Measurements from ENCODE around the gene PRKCH. TPM values are rescaled to one million over a fixed set of nuclear protein-coding genes. Genes with fewer than 3 reads are reported as not detected.

PRKCH gene
- total RNA-seq, 1 experiment from 2014 or later = 2.7 TPM

DNA sequence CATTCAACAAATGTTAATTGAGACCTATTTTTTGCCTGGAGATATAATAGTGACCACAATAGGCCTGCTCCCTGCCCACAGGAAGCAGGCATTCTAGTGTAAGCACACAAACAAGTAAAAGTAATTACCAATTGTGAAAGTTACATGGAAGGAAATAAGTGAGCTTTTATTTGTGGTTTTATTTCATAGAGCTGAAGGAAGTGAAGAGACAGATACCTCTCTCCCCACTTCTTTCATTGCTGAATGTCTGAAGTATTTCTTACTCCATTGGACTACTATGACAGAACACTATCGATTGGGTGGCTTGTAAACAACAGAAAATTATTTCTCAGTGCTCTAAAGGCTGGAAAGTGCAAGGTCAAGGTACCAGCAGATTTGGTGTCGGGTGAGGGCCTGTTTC is 183.5 kb downstream of the PRKCH start:
- in situ Hi-C loops (cut with HindIII; ENCODE audit: low pct_unique_long_range_greater_than_20kb, low sequenced_read_pairs) = no loop called here
- Histone ChIP-seq H3K27me3 (ENCODE audit: control insufficient read depth, insufficient read depth, low read length) (no peaks in the 10 kb centered on the region), H3K4me1 (ENCODE audit: control insufficient read depth, insufficient read depth, low read length) (no peaks in the 10 kb centered on the region), H3K9me3 (ENCODE audit: control insufficient read depth, insufficient read depth, low read depth, low read length) (no peaks in the 10 kb centered on the region), H3K36me3 (ENCODE audit: control insufficient read depth, insufficient read depth, low read length) (no peaks in the 10 kb centered on the region), H3K27ac (ENCODE audit: low read length) (no peak overlapping the region), H3K4me3 (ENCODE audit: low read depth in 2 of 2, low read length in 2 of 2) (no peak overlapping the region)
- no TSS peak for BruUV-seq (replicated peaks)
- intact Hi-C loops (cut with micrococcal nuclease; ENCODE audit: unreplicated experiment) = no loop called here
- ATAC-seq (no peak), DNase-seq (ENCODE audit: low read depth, low spot score) (no peak)
- POLR2A ChIA-PET = no interaction called here
- CTCF ChIA-PET = interaction anchor here (0.6 kb wide), 1 partner anchor 332 kb away, joined by 19 read pairs; no protein-coding TSS in a partner anchor
- no peak for TF ChIP-seq POLR2AphosphoS5 (IDR thresholded peaks at IDR 0.05; ENCODE audit: low read depth, low read length)
- TF ChIP-seq, protein P1, sequence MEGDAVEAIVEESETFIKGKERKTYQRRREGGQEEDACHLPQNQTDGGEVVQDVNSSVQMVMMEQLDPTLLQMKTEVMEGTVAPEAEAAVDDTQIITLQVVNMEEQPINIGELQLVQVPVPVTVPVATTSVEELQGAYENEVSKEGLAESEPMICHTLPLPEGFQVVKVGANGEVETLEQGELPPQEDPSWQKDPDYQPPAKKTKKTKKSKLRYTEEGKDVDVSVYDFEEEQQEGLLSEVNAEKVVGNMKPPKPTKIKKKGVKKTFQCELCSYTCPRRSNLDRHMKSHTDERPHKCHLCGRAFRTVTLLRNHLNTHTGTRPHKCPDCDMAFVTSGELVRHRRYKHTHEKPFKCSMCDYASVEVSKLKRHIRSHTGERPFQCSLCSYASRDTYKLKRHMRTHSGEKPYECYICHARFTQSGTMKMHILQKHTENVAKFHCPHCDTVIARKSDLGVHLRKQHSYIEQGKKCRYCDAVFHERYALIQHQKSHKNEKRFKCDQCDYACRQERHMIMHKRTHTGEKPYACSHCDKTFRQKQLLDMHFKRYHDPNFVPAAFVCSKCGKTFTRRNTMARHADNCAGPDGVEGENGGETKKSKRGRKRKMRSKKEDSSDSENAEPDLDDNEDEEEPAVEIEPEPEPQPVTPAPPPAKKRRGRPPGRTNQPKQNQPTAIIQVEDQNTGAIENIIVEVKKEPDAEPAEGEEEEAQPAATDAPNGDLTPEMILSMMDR (IDR thresholded peaks at IDR 0.05) = no peak
- TF ChIP-seq, protein P2, sequence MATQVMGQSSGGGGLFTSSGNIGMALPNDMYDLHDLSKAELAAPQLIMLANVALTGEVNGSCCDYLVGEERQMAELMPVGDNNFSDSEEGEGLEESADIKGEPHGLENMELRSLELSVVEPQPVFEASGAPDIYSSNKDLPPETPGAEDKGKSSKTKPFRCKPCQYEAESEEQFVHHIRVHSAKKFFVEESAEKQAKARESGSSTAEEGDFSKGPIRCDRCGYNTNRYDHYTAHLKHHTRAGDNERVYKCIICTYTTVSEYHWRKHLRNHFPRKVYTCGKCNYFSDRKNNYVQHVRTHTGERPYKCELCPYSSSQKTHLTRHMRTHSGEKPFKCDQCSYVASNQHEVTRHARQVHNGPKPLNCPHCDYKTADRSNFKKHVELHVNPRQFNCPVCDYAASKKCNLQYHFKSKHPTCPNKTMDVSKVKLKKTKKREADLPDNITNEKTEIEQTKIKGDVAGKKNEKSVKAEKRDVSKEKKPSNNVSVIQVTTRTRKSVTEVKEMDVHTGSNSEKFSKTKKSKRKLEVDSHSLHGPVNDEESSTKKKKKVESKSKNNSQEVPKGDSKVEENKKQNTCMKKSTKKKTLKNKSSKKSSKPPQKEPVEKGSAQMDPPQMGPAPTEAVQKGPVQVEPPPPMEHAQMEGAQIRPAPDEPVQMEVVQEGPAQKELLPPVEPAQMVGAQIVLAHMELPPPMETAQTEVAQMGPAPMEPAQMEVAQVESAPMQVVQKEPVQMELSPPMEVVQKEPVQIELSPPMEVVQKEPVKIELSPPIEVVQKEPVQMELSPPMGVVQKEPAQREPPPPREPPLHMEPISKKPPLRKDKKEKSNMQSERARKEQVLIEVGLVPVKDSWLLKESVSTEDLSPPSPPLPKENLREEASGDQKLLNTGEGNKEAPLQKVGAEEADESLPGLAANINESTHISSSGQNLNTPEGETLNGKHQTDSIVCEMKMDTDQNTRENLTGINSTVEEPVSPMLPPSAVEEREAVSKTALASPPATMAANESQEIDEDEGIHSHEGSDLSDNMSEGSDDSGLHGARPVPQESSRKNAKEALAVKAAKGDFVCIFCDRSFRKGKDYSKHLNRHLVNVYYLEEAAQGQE (IDR thresholded peaks at IDR 0.05; ENCODE audit: insufficient read depth in 1 of 2, low read depth in 2 of 2, low read length in 1 of 2) = no peak
- no peak for TF ChIP-seq TCF7L2 (IDR thresholded peaks at IDR 0.05; ENCODE audit: low read depth, low read length)
- TF ChIP-seq SIN3A (IDR thresholded peaks at IDR 0.05; ENCODE audit: borderline replicate concordance, insufficient read depth, low read depth, low read length) = no peak

DNA sequence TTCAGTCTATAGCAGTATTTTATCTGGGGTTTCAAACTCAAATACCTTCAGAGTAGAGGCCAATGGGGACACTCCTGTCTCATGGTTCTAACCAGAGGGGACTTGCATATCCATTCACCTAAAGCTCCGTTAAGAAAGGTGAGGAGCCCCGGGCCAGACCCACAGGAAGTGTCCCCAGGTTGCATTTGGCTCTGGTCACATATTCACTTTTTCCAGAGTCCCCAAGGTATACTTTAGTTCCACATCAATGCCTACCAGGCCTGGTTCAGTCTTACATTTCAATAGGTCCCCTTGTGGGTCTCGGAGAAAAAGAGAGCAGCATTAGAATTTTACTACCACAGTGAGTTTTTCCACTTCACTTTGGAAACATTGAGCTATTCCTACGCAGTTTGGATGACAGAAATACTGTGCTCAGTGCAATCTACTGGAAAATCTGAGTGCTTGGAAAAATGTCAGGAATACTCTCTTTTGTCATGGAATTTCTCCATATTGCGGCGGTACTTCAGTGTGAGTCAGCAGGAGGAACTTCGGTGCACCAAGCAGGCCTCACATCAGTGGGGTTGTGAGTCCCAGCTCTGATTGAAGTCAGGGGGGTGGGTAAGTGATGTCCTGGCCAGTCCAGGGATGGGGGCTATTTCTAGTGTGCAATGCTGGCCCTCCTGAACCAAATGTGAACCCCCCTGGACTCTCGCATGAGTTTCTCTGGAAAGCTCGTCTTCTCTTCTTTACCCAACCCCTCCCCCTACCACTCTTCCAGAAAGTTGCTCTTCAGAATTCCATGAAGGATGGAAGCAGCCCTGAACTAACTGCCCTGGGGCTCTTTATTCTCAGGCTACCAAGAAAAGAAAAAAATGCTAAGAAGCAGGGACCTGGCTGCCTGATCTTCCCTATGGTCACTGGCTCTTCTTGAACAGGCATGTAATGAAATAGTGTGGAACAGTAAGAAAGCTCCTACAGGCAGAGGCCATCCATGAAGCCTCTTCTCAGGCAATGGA is 184.7 kb downstream of the PRKCH start:
- no peak for DNase-seq (ENCODE audit: low read depth, low spot score)
- Histone ChIP-seq H3K4me3 (ENCODE audit: low read depth in 2 of 2, low read length in 2 of 2) (no peak overlapping the region), H3K4me1 (ENCODE audit: control insufficient read depth, insufficient read depth, low read length) (no peaks in the 10 kb centered on the region), H3K36me3 (ENCODE audit: control insufficient read depth, insufficient read depth, low read length) (no peaks in the 10 kb centered on the region), H3K27me3 (ENCODE audit: control insufficient read depth, insufficient read depth, low read length) (no peaks in the 10 kb centered on the region), H3K27ac (ENCODE audit: low read length) (no peak overlapping the region), H3K9me3 (ENCODE audit: control insufficient read depth, insufficient read depth, low read depth, low read length) (no peaks in the 10 kb centered on the region)
- intact Hi-C loops (cut with micrococcal nuclease; ENCODE audit: unreplicated experiment) (no loop called here), in situ Hi-C loops (cut with HindIII; ENCODE audit: low pct_unique_long_range_greater_than_20kb, low sequenced_read_pairs) (no loop called here)
- no peak for TF ChIP-seq SIN3A (IDR thresholded peaks at IDR 0.05; ENCODE audit: borderline replicate concordance, insufficient read depth, low read depth, low read length)
- TF ChIP-seq POLR2AphosphoS5 (IDR thresholded peaks at IDR 0.05; ENCODE audit: low read depth, low read length) = no peak
- TF ChIP-seq, protein P1 (IDR thresholded peaks at IDR 0.05) = no peak
- no peak for TF ChIP-seq TCF7L2 (IDR thresholded peaks at IDR 0.05; ENCODE audit: low read depth, low read length)
- TF ChIP-seq, protein P2 (IDR thresholded peaks at IDR 0.05; ENCODE audit: insufficient read depth in 1 of 2, low read depth in 2 of 2, low read length in 1 of 2) = no peak
- POLR2A ChIA-PET = no interaction called here
- ATAC-seq = no peak
- CTCF ChIA-PET = no interaction called here
- BruUV-seq (replicated peaks) = no TSS peak

Measured in Panc1 (cell line).